Mucosa of rectum (tissue), 2 donors: ENCODE measurements around the gene ZNRD2.
A peak's percentile ranks its signal among the peaks of the same experiment; 100 is the strongest.

ENCODE experiments used
- H3K27ac ChIP-seq, 2 donors: one replicate each; pipeline ENCODE4 v1.7.0; 2013; ENCODE audit warnings: inconsistent platforms in 2 of 2, low read depth in 2 of 2, low read length in 2 of 2
- H3K27me3 ChIP-seq, 2 donors: one replicate each; pipeline ENCODE4 v1.7.0; 2013; ENCODE audit warnings: low read length in 2 of 2; ENCODE audit not compliant: control insufficient read depth in 2 of 2, insufficient read depth in 2 of 2
- H3K36me3 ChIP-seq, 2 donors: one replicate each; pipeline ENCODE4 v1.7.0; 2013; ENCODE audit warnings: low read length in 2 of 2; ENCODE audit not compliant: control insufficient read depth in 2 of 2, insufficient read depth in 2 of 2
- H3K4me1 ChIP-seq, 2 donors: one replicate each; pipeline ENCODE4 v1.7.0; 2013; ENCODE audit warnings: low read length in 2 of 2, mild to moderate bottlenecking in 1 of 2; ENCODE audit not compliant: control insufficient read depth in 2 of 2, insufficient read depth in 2 of 2
- H3K4me3 ChIP-seq, 2 donors: one replicate each; pipeline ENCODE4 v1.7.0; 2013; ENCODE audit warnings: low read length in 2 of 2
- H3K9ac ChIP-seq, 2 donors: one replicate each; pipeline ENCODE4 v1.7.0; 2013; ENCODE audit warnings: low read length in 2 of 2, low read depth in 1 of 2, mild to moderate bottlenecking in 1 of 2
- H3K9me3 ChIP-seq, 2 donors: one replicate each; pipeline ENCODE4 v1.7.0; 2013; ENCODE audit warnings: low read length in 2 of 2; ENCODE audit not compliant: control insufficient read depth in 2 of 2
- donor health status: healthy.
- donor health status: Normal muscosa, but diverticular disease.

ZNRD2 gene

DNA sequence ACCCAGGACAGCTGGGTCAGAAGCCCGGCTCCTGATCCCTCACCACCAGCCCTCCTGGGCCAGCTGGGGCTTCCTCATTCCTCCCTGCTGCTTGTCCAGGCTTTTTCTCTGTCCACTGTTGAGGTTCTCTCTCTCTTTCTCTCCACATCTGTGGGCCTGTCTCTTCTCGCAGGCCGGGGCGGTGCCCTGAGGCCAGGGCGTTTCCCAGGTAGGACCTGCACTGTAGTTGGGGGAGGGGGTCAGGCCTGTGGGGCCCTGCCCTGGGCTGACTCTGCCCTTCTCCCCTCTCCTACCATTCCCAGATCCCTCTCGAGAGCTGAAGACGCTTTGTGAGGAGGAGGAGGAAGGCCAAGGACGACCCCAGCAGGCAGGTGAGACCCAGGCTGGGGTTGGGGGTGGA, 10.5 kb downstream of the ZNRD2 start:
- no peak overlapping the region for H3K9ac ChIP-seq

DNA sequence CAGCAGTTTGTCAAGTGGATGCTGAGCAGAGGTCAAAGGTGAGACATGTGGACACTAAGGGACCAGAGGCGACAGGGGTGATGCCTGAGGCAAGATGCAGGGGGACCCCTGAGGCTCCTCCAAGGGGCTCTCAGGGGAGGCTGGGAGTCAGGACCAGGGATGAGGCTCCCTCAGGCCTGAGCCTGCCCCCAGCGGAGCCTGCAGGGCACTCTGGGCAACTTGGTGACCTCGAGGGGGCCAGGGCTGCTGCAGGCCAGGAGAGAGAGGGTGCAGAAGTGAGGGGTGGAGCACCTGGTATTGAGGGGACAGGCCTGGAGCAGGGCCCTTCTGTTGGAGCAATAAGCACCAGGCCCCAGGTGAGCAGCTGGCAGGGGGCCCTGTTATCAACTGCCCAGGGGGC, 11.7 kb downstream of the ZNRD2 start:
- H3K4me1 ChIP-seq = peaks cover 20% of the 10 kb centered on the region in 2 donors
- H3K27ac ChIP-seq = no peak overlapping the region
- no peak overlapping the region for H3K9ac ChIP-seq
- no peaks in the 10 kb centered on the region for H3K9me3 ChIP-seq
- no peaks in the 10 kb centered on the region for H3K27me3 ChIP-seq
- H3K36me3 ChIP-seq = peaks cover 27 to 33% of the 10 kb centered on the region in 2 donors
- no peak overlapping the region for H3K4me3 ChIP-seq

More for the DNA sequence above, 10.5 kb downstream of the ZNRD2 start:
- Histone ChIP-seq H3K4me3 (no peak overlapping the region), H3K27ac (no peak overlapping the region), H3K36me3 (peaks cover 24 to 28% of the 10 kb centered on the region in 2 donors), H3K9me3 (no peaks in the 10 kb centered on the region), H3K27me3 (no peaks in the 10 kb centered on the region), H3K4me1 (peaks cover 27 to 28% of the 10 kb centered on the region in 2 donors)

DNA sequence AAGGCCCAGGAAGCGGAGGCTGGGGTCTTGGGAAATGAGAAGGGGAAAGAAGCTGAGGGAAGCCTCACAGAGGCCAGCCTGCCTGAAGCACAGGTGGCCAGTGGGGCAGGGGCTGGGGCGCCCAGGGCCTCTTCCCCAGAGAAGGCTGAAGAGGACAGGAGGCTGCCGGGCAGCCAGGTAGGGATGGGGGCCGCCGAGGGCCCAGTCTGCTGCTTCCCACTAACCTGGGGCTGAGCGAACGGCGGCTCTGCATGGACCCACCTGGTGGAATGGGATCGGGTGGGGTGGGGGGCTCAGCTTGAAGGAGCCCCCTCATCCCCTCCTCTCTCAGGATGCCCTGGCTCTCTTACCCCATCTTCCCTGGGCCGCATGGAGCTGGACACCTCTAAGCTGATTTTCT, 13.3 kb downstream of the ZNRD2 start:
- peaks cover 13 to 14% of the 10 kb centered on the region in 2 donors for H3K4me1 ChIP-seq
- H3K9ac ChIP-seq = no peak overlapping the region
- H3K27me3 ChIP-seq = no peaks in the 10 kb centered on the region
- H3K27ac ChIP-seq = no peak overlapping the region
- H3K36me3 ChIP-seq = peaks cover 27 to 33% of the 10 kb centered on the region in 2 donors
- no peak overlapping the region for H3K4me3 ChIP-seq
- H3K9me3 ChIP-seq = no peaks in the 10 kb centered on the region

DNA sequence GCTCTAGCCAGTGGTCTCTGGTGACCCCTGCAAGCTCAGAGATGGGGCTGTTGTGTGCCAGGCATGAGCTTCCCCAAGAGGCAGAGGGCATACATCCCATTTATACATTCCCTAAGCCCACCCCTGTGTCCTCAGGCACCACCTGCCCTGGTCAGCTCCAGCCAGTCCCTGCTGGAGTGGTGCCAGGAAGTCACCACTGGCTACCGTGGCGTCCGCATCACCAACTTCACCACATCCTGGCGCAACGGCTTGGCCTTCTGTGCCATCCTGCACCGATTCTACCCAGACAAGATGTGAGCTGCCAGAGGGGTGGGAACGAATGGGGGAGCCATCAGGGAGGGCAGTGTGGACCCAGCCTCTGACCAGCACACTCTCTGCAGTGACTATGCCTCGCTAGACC, 13.8 kb downstream of the ZNRD2 start:
- Histone ChIP-seq H3K27me3 (no peaks in the 10 kb centered on the region), H3K4me1 (peaks cover 13% of the 10 kb centered on the region in 2 donors), H3K27ac (no peak overlapping the region), H3K4me3 (no peak overlapping the region), H3K9me3 (no peaks in the 10 kb centered on the region), H3K36me3 (peaks cover 27 to 31% of the 10 kb centered on the region in 2 donors), H3K9ac (no peak overlapping the region)

DNA sequence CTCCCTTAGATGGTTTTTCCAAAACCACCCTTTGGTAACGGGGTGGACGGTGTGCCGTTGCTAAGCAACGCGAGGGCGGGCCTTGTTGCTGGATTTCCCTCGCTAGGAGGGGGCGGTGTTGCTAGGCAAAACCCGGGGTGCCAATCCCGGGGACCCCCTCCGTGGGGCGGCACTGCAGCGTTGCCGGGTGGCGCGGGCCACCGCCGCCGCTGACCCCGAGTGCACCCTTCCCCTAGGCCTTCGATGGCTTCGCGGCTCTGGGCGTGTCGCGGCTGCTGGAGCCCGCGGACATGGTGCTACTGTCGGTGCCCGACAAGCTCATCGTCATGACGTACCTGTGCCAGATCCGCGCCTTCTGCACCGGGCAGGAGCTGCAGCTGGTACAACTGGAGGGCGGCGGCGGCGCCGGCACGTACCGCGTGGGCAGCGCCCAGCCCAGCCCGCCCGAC, 14.5 kb downstream of the ZNRD2 start:
- H3K4me1 ChIP-seq = peaks cover 13% of the 10 kb centered on the region in 2 donors
- H3K27me3 ChIP-seq = no peaks in the 10 kb centered on the region
- no peaks in the 10 kb centered on the region for H3K9me3 ChIP-seq
- H3K27ac ChIP-seq = no peak overlapping the region
- peaks cover 25 to 27% of the 10 kb centered on the region in 2 donors for H3K36me3 ChIP-seq
- no peak overlapping the region for H3K4me3 ChIP-seq
- H3K9ac ChIP-seq = no peak overlapping the region

DNA sequence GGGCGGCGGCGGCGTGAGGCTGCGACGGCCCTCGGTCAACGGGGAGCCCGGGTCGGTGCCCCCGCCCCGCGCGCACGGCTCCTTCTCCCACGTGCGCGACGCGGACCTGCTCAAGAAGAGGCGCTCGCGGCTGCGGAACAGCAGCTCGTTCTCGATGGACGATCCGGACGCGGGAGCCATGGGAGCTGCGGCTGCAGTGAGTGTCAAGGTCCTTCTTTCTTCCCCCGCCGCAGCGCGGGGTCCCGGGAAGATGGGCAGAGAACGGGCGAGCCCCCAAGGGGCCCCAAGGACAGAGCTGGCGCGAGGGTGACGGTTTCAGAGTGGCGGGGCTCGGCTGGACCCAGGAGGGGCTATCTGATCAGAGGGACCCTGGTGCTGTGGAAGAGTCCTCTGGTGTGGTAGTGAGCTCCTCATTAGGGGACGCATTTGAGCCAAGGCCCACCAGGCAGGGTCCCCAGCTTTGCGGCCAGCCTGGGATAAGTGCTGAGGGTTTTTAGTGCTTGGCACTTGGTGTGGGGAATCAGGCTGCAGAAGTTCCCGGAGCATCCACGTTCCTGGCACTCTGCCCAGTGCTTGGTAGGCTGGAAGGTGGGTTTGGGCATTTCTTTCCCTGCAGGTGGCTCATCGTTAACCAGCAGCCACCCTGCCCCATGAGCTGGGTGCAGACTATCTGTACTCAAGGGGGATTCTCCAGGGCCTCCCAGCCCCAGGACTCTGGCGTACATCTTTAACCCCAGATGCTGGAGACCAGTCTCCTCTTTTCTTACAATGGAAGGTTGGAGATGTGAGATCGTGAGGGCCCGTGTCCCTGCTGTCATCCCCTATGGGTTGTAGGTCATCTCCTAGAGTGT, 15.3 kb downstream of the ZNRD2 start:
- H3K4me3 ChIP-seq = no peak overlapping the region
- H3K36me3 ChIP-seq = peaks cover 24 to 25% of the 10 kb centered on the region in 2 donors
- peak overlapping the region in 1 of 2 donors; percentile 38 for H3K27ac ChIP-seq
- no peak overlapping the region for H3K9ac ChIP-seq
- no peaks in the 10 kb centered on the region for H3K9me3 ChIP-seq
- H3K27me3 ChIP-seq = no peaks in the 10 kb centered on the region
- H3K4me1 ChIP-seq = peaks cover 13% of the 10 kb centered on the region in 2 donors

DNA sequence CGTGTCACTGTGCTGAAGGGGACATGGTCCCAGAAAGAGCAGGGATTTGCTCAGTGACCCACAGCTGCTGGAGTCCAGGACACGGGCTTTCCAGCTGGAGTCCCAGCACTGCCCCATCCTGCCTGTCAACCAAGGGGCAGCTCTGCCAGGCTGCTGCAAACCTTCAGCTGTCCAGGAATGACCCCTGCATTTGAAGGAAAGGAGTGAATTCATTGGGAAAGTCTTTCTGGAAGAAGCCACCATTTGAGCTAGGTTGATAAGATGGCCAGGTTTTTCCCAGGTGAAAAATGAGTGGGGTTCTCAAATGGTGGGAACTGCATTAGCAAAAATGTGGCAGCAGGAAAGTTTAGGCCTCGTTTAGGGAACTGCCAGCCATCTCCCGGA, 16.0 kb downstream of the ZNRD2 start:
- peaks cover 13% of the 10 kb centered on the region in 2 donors for H3K4me1 ChIP-seq
- H3K9ac ChIP-seq = no peak overlapping the region
- H3K27ac ChIP-seq = peak overlapping the region in 1 of 2 donors; percentile 38
- H3K9me3 ChIP-seq = no peaks in the 10 kb centered on the region
- peaks cover 18 to 20% of the 10 kb centered on the region in 2 donors for H3K36me3 ChIP-seq
- H3K4me3 ChIP-seq = no peak overlapping the region
- H3K27me3 ChIP-seq = no peaks in the 10 kb centered on the region

DNA sequence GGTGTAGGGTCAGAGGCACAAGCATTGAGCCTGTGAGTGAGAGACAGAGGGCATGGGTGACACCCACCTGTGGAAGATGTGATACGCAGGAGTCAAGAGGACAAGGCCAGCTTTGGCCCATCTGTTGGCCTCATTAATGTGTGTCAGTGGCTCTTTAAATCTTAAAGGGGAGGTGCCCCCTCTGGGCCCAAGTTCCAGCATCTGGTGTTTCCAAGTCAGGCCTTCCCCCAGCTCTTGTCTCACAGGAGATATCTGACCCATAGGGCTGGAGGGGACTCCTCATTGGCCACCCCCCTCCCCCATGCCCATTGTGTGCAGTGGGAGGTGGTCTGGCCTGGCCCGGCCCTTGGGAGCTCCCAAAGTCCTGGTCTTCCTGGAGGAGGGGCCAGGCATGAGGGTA, 16.4 kb downstream of the ZNRD2 start:
- peaks cover 17 to 18% of the 10 kb centered on the region in 2 donors for H3K36me3 ChIP-seq
- peak overlapping the region; percentile 2 to 38 for H3K27ac ChIP-seq
- H3K4me1 ChIP-seq = peaks cover 13 to 15% of the 10 kb centered on the region in 2 donors
- H3K4me3 ChIP-seq = no peak overlapping the region
- no peak overlapping the region for H3K9ac ChIP-seq
- H3K27me3 ChIP-seq = no peaks in the 10 kb centered on the region
- H3K9me3 ChIP-seq = no peaks in the 10 kb centered on the region

DNA sequence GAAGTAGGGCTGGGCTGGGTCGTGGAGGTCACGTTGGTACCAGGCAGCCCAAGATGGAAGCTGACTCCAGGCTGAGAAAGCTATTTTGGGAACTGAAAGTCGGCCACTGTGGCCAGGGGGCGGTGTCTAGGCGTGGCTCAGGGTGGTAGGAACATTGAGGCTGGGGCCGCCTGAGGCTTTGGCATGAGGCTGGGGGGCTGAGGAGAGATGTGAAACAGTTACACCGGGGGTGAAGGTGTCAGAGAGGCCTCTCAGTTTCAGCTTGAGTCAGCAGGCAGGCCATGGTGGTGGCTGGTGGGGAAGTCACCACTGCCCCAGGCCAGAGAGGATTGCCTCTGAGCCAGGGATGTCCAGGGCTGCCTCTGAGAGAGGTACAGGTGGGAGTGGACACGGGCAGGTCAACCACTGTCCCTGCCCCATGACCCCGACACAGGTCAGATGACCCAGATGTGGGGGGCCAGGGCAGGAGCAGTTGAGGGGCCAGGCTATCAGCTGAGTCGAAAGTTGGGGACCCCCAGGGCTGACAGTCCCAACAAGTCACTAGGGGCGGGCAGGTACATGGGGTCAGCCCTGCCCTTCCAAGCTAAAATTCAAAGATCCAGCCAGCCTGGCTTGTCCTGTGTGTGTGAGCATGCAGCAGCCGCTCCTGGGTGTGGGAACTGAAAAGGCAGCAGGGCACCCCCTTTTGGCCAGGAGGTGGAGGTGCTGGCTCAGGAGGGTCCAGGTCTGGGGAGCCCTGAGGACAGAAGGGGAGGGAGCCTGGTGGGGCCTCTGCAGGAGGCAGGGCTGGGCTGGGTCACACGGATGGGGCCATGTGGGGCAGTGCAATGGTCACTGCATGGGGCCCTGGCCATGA, 18.1 kb downstream of the ZNRD2 start:
- peaks cover 17 to 25% of the 10 kb centered on the region in 2 donors for H3K4me1 ChIP-seq
- H3K4me3 ChIP-seq = no peak overlapping the region
- H3K27ac ChIP-seq = peak overlapping the region; percentile 51 to 85
- H3K9ac ChIP-seq = no peak overlapping the region
- no peaks in the 10 kb centered on the region for H3K9me3 ChIP-seq
- no peaks in the 10 kb centered on the region for H3K27me3 ChIP-seq
- peaks cover 16 to 18% of the 10 kb centered on the region in 2 donors for H3K36me3 ChIP-seq
